C4-2B (cell line): Measurements from ENCODE around the gene PRKAG2.

Experiments
- H3K27ac ChIP-seq: fragments of 450-650 bp; 2 replicates; pipeline ENCODE4 v1.5.1; 2017
- ZFX ChIP-seq: fragments of 450-650 bp; IDR thresholded peaks from 2 replicates; pipeline ENCODE4 v1.6.1; 2017
- TF ChIP-seq, protein P1 (sequence below): fragments of 450-650 bp; conservative IDR thresholded peaks from 2 replicates; pipeline ENCODE4 v1.5.1; 2017; ENCODE audit warnings: mild to moderate bottlenecking

The PRKAG2 gene

DNA sequence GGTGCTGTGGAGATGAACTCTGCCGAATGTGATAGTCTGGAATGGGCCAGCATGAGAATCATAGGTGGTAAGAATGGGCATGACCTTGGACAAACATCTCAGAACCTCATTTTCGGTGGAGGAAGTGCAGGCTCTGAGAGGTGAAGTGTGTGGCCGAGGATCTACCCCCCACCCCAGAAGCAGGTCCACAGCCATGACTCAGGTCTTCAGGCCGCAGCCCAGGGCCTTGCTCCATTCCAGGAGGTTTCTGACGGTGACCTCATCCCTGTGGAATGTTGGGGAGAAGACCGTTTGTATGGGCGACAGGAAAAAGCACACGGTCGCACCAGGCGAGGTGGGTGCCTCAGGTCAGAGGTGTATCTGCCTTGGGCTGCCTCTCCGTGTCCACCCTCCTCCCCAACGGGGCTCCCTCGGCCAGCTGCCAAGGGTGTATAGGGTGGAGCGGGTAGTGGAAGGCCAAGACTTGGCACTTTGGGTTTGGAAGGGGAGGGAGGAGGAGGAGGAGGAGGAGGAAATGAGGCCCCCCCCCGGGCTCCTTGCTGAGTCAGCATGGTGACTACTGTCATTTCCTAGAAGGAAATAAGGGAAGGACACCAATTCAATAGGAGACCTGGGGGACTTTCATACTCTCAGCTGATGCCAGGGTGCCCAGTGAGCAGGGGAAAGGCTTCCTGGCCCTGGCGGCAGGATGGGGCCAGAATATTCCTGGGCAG, 189.2 kb downstream of the PRKAG2 start:
- no peak overlapping the region for H3K27ac ChIP-seq
- TF ChIP-seq, protein P1, sequence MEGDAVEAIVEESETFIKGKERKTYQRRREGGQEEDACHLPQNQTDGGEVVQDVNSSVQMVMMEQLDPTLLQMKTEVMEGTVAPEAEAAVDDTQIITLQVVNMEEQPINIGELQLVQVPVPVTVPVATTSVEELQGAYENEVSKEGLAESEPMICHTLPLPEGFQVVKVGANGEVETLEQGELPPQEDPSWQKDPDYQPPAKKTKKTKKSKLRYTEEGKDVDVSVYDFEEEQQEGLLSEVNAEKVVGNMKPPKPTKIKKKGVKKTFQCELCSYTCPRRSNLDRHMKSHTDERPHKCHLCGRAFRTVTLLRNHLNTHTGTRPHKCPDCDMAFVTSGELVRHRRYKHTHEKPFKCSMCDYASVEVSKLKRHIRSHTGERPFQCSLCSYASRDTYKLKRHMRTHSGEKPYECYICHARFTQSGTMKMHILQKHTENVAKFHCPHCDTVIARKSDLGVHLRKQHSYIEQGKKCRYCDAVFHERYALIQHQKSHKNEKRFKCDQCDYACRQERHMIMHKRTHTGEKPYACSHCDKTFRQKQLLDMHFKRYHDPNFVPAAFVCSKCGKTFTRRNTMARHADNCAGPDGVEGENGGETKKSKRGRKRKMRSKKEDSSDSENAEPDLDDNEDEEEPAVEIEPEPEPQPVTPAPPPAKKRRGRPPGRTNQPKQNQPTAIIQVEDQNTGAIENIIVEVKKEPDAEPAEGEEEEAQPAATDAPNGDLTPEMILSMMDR: no peak
- TF ChIP-seq ZFX: no peak

DNA sequence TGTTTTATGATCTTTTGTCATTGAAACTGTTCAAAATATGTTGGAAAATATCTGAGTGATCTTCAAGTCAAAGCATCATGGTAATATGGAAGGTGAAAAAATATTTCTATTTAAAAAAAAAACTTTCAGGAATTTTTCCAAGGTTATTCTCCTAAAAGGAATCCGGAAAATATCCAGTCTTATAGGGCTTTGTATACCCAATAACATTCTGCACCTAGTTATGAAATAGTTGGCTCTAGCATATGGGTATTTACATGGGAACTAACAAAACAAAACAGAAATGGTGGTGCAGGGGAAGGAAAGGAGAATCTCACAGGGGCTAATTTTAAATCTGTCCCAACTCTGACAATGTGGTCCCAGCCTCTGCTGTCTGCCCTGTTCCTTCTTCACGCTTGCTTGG, 190.1 kb downstream of the PRKAG2 start:
- no peak overlapping the region for H3K27ac ChIP-seq
- TF ChIP-seq, protein P1: no peak
- no peak for TF ChIP-seq ZFX

DNA sequence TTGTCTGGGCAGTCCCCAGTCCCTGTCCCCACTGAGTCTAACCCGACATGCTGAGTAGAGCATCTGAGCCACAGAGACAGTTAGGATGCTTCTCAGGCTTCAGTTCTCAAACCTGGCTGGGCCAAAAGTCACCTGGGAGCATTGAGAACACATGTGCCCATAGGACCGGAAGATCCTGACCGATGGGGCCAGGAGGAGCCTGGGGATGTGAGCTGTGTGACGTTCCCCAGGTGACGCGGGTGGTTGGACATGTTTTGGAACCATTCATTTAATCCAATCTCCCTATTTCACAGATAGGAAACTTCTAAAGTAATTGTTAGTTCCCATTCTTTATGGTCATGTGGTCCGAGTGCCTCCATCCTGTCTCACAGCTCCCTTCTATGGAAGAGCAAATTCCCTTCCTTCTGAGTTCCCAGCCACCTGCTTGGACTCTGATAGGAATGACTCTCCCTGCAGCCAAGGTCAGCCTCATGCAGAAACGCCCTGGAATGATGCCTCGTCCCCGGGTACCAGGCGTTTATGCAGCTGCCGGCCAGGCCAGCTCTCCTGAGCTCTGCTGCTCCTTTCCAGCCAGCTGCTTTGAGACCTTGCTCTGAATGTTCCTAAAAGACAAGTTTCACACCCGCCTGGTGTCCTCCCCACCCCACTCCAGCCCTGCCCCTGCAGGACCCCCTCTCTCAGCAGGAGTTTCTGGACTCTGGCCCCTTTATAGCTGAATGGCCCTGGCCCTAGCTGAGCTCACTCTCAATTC, 190.7 kb downstream of the PRKAG2 start:
- no peak for TF ChIP-seq ZFX
- TF ChIP-seq, protein P1: no peak
- no peak overlapping the region for H3K27ac ChIP-seq

DNA sequence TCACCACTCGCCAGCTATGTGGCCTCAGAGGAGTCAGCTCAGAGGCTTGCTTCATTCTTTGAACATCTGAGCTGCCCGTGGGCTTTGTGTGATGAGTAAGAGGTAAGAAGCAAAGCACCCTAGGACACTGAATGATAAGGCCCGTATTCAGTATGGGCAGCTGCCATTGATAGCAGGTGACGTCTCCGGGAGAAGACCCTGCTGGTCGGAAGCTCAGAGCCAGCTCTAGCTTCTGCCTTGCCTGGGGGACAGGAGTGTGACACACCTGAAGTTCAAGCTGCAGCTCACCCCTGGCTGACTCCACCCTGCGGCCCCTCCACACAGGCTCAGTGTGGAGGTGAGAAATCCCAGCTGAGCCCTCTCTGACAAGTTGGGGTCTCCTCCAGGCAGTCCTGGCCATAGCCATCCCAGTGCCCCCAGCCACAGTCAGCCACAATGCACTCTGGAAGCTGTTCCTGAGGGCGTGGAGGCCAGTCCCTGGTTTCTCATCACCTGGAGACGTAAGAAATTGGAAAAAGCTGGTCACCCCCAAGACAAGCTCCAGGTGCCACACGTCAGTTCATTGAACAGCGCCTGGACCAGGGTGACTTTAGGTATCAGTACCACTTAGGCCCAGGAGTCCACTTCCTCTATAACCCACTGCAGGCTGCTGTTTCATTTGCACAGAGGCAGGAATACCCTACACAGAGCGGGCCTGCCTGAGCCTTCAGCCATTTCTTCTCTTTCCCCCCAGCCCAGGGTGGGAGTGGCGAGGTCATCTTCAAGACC, 192.3 kb downstream of the PRKAG2 start:
- no peak for TF ChIP-seq ZFX
- TF ChIP-seq, protein P1: no peak
- H3K27ac ChIP-seq: no peak overlapping the region

DNA sequence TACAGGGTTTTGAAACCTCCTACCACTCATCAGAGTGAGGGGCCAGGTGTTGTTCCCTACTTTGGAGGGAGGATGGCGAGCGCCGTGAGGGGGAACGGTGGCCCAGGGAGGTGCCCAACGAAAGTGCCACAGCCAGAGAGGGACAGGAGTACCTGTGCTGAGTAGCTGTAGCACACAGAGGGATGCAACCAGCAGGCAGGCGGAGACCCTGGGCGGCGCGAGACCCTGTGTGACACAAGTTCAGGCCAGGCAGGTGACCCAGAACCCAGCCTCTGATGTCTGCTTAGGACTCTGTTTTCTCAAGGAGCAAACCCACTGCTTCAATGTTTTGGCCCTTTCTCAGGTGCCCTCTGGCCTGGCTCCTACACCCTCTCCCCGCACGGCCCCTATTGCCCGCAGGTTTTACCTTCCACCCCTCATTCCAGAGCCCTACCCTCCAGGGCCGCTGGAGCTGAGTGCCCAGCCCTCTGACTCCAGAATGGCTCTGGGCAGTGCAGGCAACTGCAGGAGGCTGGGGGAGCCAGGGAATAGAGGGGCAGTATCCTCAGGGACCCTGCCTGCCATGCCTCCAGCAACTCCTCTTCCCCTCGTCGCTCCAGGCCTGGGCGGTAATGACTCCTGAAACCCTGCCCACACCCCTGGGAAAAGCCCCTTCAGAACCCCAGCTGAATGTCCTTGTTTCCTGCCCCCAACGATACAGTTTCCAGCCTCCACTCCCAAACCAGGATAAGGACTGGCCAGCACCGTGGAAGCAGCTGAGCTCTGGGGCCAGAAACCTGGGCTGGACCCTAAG, 193.1 kb downstream of the PRKAG2 start:
- TF ChIP-seq, protein P1: no peak
- no peak for TF ChIP-seq ZFX
- no peak overlapping the region for H3K27ac ChIP-seq

DNA sequence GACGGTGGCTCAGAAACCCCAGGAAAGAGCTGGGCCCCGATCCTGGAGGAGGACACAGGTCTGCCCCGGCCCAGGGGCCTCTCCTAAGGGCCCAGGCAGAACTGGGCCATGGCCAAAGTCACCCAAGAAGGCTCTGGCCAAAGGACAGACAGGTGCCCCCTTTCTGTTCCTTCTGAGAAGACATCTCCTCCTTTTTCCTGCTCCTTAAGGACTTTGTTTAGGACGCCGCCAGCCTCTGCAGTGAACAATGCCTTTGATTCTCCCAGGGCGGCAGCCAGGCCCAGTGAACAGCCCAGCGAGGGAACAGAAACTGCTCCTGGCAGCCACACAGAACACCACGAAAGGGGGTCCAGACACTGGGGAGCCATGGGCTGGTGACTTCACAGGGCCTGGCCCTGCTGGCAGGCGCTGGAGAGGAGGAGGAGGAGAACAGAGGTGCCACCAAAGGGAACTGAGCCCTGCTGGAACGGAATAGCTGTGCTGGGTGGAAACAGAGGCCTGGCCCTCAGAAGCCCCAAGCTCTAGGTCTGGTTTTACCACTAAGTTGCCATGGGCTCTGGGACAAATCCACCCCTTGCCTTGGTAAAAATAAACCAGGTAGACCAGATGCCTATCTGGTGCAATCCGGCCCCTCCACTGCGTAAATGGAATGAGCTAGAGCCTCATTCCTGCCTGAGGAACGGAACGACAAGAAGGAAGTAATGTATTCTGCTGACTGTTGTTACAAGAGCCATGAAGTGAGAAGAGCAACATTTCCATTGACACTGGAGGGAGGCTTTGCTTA, 193.9 kb downstream of the PRKAG2 start:
- no peak overlapping the region for H3K27ac ChIP-seq
- TF ChIP-seq, protein P1: no peak
- no peak for TF ChIP-seq ZFX
